Astrocyte (in vitro differentiated cells and primary cell): ENCODE data around the gene CBARP.
A peak's percentile ranks its signal among the peaks of the same experiment; 100 is the strongest.

Experiments
- CTCF ChIP-seq: IDR thresholded peaks from 2 replicates; pipeline ENCODE4 v1.5.1; 2011; ENCODE audit warnings: low read depth, mild to moderate bottlenecking, inconsistent platforms, low read length, moderate library complexity; ENCODE audit not compliant: insufficient read depth
- EZH2 ChIP-seq: IDR thresholded peaks from 2 replicates; pipeline ENCODE4 v1.6.1; 2012; ENCODE audit warnings: mild to moderate bottlenecking, low read length, inconsistent platforms; ENCODE audit not compliant: insufficient read depth

- TF ChIP-seq EZH2 (no peak), CTCF (peak; percentile 45)
These were observed 2.3 kb upstream of the CBARP start for GRCh38 chr19:1239796-1240737.
